ENCODE measurements around the gene ZNF3.
A peak's percentile ranks its signal among the peaks of the same experiment; 100 is the strongest.

The ZNF3 gene

DNA sequence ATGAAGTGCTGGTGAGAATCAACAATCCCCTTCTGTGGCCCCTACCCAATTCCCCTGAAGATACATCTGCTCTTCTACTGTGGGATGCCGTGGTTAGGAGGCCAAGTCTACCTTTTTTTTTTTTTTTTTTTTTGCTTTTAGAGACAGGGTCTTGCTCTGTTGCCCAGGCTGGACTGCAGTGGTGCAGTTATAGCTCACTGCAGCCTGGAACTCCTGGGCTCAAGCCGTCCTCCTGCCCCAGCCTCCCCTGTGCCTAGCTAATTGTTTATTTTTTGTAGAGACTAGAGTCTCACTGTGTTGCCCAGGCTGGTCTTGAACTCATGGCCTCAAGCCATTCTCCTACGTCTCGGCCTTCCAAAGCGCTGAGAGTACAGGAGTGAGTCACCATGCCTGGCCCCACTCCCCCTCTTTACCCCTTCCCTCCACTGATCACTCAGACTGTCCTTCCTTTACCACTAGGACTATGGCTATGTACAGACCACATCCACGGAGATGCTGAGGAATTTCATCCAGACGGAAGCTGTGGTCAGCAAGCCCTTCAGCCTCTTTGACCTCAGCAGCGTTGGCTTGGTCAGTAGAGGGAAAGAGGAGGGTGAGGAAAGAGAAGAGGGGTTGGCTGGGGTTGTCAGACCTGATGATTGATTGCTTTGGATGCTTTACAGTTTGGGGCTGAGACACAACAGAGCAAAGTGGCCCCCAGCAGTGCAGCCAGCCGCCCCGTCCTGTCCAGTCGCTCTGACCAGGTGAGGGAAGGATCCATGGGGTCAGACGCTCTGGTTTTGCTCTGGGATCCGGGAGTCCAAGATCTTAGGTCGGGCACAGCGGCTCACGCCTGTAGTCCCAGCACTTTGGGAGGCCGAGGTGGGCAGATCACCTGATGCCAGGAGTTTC, 21.7 kb upstream of the ZNF3 start:
- DNase-seq (ENCODE audit: low read depth, low spot score), result no peak
- H3K9me3 ChIP-seq (ENCODE audit: low read depth, low read length), result no peaks in the 10 kb centered on the region
- TF ChIP-seq EZH2 (IDR thresholded peaks at IDR 0.05), result no peak
- H3K27ac ChIP-seq, result no peak overlapping the region
- peak overlapping the region; percentile 91 for H3K9ac ChIP-seq (ENCODE audit: insufficient read length)
- H3K36me3 ChIP-seq (ENCODE audit: insufficient read depth, low read length), result peaks cover 47% of the 10 kb centered on the region
- H3K4me3 ChIP-seq, result peak overlapping the region; percentile 99

- Histone ChIP-seq H3K9me3 (ENCODE audit: low read depth, low read length) (no peaks in the 10 kb centered on the region), H3K9ac (ENCODE audit: insufficient read length) (peak within 1 kb of the TSS; percentile 100), H3K36me3 (ENCODE audit: insufficient read depth, low read length) (peaks cover 51% of the 10 kb centered on the region), H3K4me3 (peak within 1 kb of the TSS; percentile 99), H3K27ac (peak within 1 kb of the TSS; percentile 98)
- no peak for TF ChIP-seq EZH2 (IDR thresholded peaks at IDR 0.05)
- TF ChIP-seq FOXP2 (optimal IDR thresholded peaks at IDR 0.05; ENCODE audit: control extremely low read depth, extremely low read length, insufficient read depth), result peak; percentile 62
- TF ChIP-seq POLR2AphosphoS5 (IDR thresholded peaks at IDR 0.05; ENCODE audit: borderline replicate concordance, low read depth, low read length), result peak; percentile 75
- peak; percentile 77 for DNase-seq (ENCODE audit: low read depth, low spot score)
Observed at GRCh38 chr7:100101016-100101862, 19.7 kb upstream of the ZNF3 start, which contains the start of the genes AP4M1 and MCM7. AP4M1 (plus strand) TSS chr7:100101643; CDS start chr7:100101715, 72 bp downstream. MCM7 (minus strand) TSS chr7:100101397; CDS start chr7:100101294, 103 bp downstream.

DNA sequence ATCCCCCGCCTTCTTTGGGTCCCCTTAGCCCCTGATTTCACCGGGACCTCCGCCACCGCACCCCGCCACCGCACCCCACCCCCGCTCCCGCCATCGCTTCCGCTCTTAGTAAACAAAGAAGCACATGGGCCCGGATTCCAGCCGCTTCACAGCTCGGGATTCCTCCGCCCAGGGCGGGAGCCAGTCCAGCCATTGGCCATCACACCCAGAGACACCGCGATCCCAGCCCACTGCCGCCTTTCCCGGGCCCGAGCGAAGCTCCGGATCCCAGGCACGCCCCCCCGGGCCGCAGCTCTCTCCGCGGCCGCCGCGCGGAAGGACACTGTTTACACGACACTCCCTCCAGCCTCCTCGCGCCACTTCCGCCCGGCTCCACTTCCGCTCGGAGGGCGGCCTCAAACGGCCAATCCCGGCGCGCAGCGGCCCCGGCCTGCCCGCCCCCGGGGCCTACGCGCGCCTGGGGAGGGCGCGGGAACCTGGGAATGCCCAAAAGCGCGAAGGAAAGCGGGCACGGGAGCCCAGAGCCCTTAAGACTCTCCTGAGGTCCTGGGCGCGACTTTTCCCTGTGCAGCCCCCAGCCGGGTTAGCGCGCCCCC, 19.0 kb upstream of the ZNF3 start:
- H3K4me3 ChIP-seq, result peak overlapping the region; percentile 99
- no peaks in the 10 kb centered on the region for H3K9me3 ChIP-seq (ENCODE audit: low read depth, low read length)
- TF ChIP-seq POLR2AphosphoS5 (IDR thresholded peaks at IDR 0.05; ENCODE audit: borderline replicate concordance, low read depth, low read length) (peak; percentile 66; the same call in 1 of the 2 replicates), EZH2 (IDR thresholded peaks at IDR 0.05) (no peak), FOXP2 (optimal IDR thresholded peaks at IDR 0.05; ENCODE audit: control extremely low read depth, extremely low read length, insufficient read depth) (no peak)
- peak overlapping the region; percentile 98 for H3K27ac ChIP-seq
- H3K9ac ChIP-seq (ENCODE audit: insufficient read length), result peak overlapping the region; percentile 100
- H3K36me3 ChIP-seq (ENCODE audit: insufficient read depth, low read length), result peaks cover 58% of the 10 kb centered on the region
- no peak for DNase-seq (ENCODE audit: low read depth, low spot score)

- no peak for DNase-seq (ENCODE audit: low read depth, low spot score)
- H3K4me3 ChIP-seq, result peak overlapping the region; percentile 99
- peak overlapping the region; percentile 100 for H3K9ac ChIP-seq (ENCODE audit: insufficient read length)
- no peaks in the 10 kb centered on the region for H3K9me3 ChIP-seq (ENCODE audit: low read depth, low read length)
- H3K36me3 ChIP-seq (ENCODE audit: insufficient read depth, low read length), result peaks cover 68% of the 10 kb centered on the region
- H3K27ac ChIP-seq, result peak overlapping the region; percentile 1; the same call in 1 of the 2 replicates
- TF ChIP-seq EZH2 (IDR thresholded peaks at IDR 0.05) (no peak), POLR2AphosphoS5 (IDR thresholded peaks at IDR 0.05; ENCODE audit: borderline replicate concordance, low read depth, low read length) (no peak), FOXP2 (optimal IDR thresholded peaks at IDR 0.05; ENCODE audit: control extremely low read depth, extremely low read length, insufficient read depth) (no peak)
Observed at GRCh38 chr7:100099452-100099851, 17.9 kb upstream of the ZNF3 start.

DNA sequence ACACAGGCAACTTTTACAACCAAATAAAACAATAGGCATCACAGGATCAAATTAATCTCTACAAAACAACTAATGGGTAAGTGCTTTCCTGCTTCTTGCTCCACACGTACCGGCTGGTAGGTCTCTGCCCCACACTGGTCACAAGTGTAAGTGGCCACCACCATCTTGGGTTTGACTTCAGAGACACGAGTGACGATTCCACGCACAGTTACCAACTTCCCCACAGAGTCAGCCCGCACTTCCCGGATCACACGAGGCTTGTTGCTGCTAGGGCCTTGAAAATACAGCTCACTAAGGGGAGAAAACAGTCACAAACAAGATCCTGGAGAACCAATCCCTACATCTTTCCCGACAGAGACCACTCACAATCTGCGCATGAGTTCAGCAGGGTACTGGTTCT, 17.4 kb upstream of the ZNF3 start:
- no peak for TF ChIP-seq FOXP2 (optimal IDR thresholded peaks at IDR 0.05; ENCODE audit: control extremely low read depth, extremely low read length, insufficient read depth)
- TF ChIP-seq EZH2 (IDR thresholded peaks at IDR 0.05), result no peak
- no peak for TF ChIP-seq POLR2AphosphoS5 (IDR thresholded peaks at IDR 0.05; ENCODE audit: borderline replicate concordance, low read depth, low read length)
- no peak for DNase-seq (ENCODE audit: low read depth, low spot score)
- Histone ChIP-seq H3K27ac (peak overlapping the region; percentile 1; the same call in 1 of the 2 replicates), H3K4me3 (peak overlapping the region; percentile 99), H3K9me3 (ENCODE audit: low read depth, low read length) (no peaks in the 10 kb centered on the region), H3K36me3 (ENCODE audit: insufficient read depth, low read length) (peaks cover 71% of the 10 kb centered on the region), H3K9ac (ENCODE audit: insufficient read length) (peak overlapping the region; percentile 13)

GRCh38 chr7:100095704-100096103, 14.2 kb upstream of the ZNF3 start:
- H3K27ac ChIP-seq, result peak overlapping the region; percentile 81; the same call in 1 of the 2 replicates
- no peaks in the 10 kb centered on the region for H3K9me3 ChIP-seq (ENCODE audit: low read depth, low read length)
- no peak for TF ChIP-seq FOXP2 (optimal IDR thresholded peaks at IDR 0.05; ENCODE audit: control extremely low read depth, extremely low read length, insufficient read depth)
- TF ChIP-seq EZH2 (IDR thresholded peaks at IDR 0.05), result no peak
- no peak for TF ChIP-seq POLR2AphosphoS5 (IDR thresholded peaks at IDR 0.05; ENCODE audit: borderline replicate concordance, low read depth, low read length)
- no peak overlapping the region for H3K4me3 ChIP-seq
- DNase-seq (ENCODE audit: low read depth, low spot score), result no peak
- no peak overlapping the region for H3K9ac ChIP-seq (ENCODE audit: insufficient read length)
- H3K36me3 ChIP-seq (ENCODE audit: insufficient read depth, low read length), result peaks cover 95% of the 10 kb centered on the region

- TF ChIP-seq POLR2AphosphoS5 (IDR thresholded peaks at IDR 0.05; ENCODE audit: borderline replicate concordance, low read depth, low read length) (no peak; the same call in 1 of the 2 replicates), EZH2 (IDR thresholded peaks at IDR 0.05) (no peak), FOXP2 (optimal IDR thresholded peaks at IDR 0.05; ENCODE audit: control extremely low read depth, extremely low read length, insufficient read depth) (no peak)
- no peak overlapping the region for H3K9ac ChIP-seq (ENCODE audit: insufficient read length)
- peak overlapping the region; percentile 81 for H3K27ac ChIP-seq
- H3K9me3 ChIP-seq (ENCODE audit: low read depth, low read length), result no peaks in the 10 kb centered on the region
- H3K36me3 ChIP-seq (ENCODE audit: insufficient read depth, low read length), result peaks cover 99% of the 10 kb centered on the region
- no peak overlapping the region for H3K4me3 ChIP-seq
- no peak for DNase-seq (ENCODE audit: low read depth, low spot score)
Observed at GRCh38 chr7:100095289-100095688, 13.8 kb upstream of the ZNF3 start.
